GM23338 (cell line): ENCODE results near the gene MAMLD1. TPM values are rescaled to one million over a fixed set of nuclear protein-coding genes. Genes with fewer than 3 reads are reported as not detected.

Source experiments
- ATAC-seq: fragments of 200-7000 bp; cut with Tn5 transposase; 3 replicates; pipeline ENCODE4 v1.9.1; 2020
- DNase-seq: peaks from one replicate; pipeline ENCODE4 v3.0.0-alpha.2; 2015; ENCODE audit warnings: low spot score
- H2AFZ ChIP-seq: fragments of 200-600 bp; sonication (generic); 2 replicates; pipeline ENCODE4 v1.8.0; 2016; ENCODE audit warnings: antibody characterized with exemption, mild to moderate bottlenecking, moderate library complexity
- H3F3A ChIP-seq: fragments of 200-600 bp; sonication (generic); replicated peaks from 2 replicates; pipeline ENCODE4 v1.8.0; 2017; ENCODE audit warnings: antibody characterized with exemption, mixed run types, low read depth
- H3K27ac ChIP-seq: fragments of 200-600 bp; sonication (generic); 2 replicates; pipeline ENCODE4 v1.6.1; 2016; ENCODE audit warnings: low read depth
- H3K27me3 ChIP-seq: fragments of 200-600 bp; sonication (generic); 2 replicates; pipeline ENCODE4 v1.8.0; 2016; ENCODE audit warnings: mild to moderate bottlenecking, mixed run types, moderate library complexity; ENCODE audit not compliant: insufficient read depth
- H3K36me3 ChIP-seq: fragments of 200-600 bp; sonication (generic); 2 replicates; pipeline ENCODE4 v1.8.0; 2016; ENCODE audit warnings: mild to moderate bottlenecking; ENCODE audit not compliant: insufficient read depth
- H3K4me1 ChIP-seq: fragments of 200-600 bp; sonication (generic); 2 replicates; pipeline ENCODE4 v1.8.0; 2016; ENCODE audit warnings: mild to moderate bottlenecking, moderate library complexity; ENCODE audit not compliant: insufficient read depth
- H3K4me2 ChIP-seq: fragments of 200-600 bp; sonication (generic); 2 replicates; pipeline ENCODE4 v1.7.1; 2017; ENCODE audit warnings: mixed run types
- H3K4me3 ChIP-seq: fragments of 200-600 bp; sonication (generic); 2 replicates; pipeline ENCODE4 v1.6.1; 2016; ENCODE audit warnings: mixed run types
- H3K79me2 ChIP-seq: fragments of 200-600 bp; sonication (generic); replicated peaks from 2 replicates; pipeline ENCODE4 v1.8.0; 2017; ENCODE audit warnings: mild to moderate bottlenecking; ENCODE audit not compliant: insufficient read depth
- H3K9me2 ChIP-seq: fragments of 200-600 bp; sonication (generic); 2 replicates; pipeline ENCODE4 v1.8.0; 2017; ENCODE audit not compliant: insufficient read depth
- H4K20me1 ChIP-seq: fragments of 200-600 bp; sonication (generic); replicated peaks from 2 replicates; pipeline ENCODE4 v1.8.0; 2017; ENCODE audit warnings: mild to moderate bottlenecking; ENCODE audit not compliant: insufficient read depth
- H3K27ac Mint-ChIP-seq: 2 replicates; pipeline ENCODE4 v1.8.0; 2020; ENCODE audit warnings: inconsistent platforms, mild to moderate bottlenecking, moderate library complexity, mixed read lengths
- H3K27me3 Mint-ChIP-seq: 3 replicates; pipeline ENCODE4 v1.8.0; 2022; ENCODE audit warnings: low read depth, mild to moderate bottlenecking, moderate library complexity, mixed read lengths, inconsistent platforms; ENCODE audit not compliant: insufficient read depth, poor library complexity
- H3K36me3 Mint-ChIP-seq: 3 replicates; pipeline ENCODE4 v1.8.0; 2021; ENCODE audit warnings: low read depth, mild to moderate bottlenecking, inconsistent platforms, moderate library complexity, mixed read lengths
- H3K4me1 Mint-ChIP-seq: 3 replicates; pipeline ENCODE4 v1.8.0; 2020; ENCODE audit warnings: mild to moderate bottlenecking, inconsistent platforms, mixed read lengths
- H3K4me3 Mint-ChIP-seq: 3 replicates; pipeline ENCODE4 v1.8.0; 2021; ENCODE audit warnings: moderate library complexity, mild to moderate bottlenecking, inconsistent platforms, mixed read lengths
- H3K9me3 Mint-ChIP-seq: 3 replicates; pipeline ENCODE4 v1.8.0; 2020; ENCODE audit warnings: moderate library complexity, mild to moderate bottlenecking, inconsistent platforms, mixed read lengths
- CREB1 ChIP-seq: fragments of 250-450 bp; sonication (Bioruptor Pico); IDR thresholded peaks from 2 replicates; pipeline ENCODE4 v1.5.0; 2020; ENCODE audit warnings: low read depth, mild to moderate bottlenecking, moderate library complexity
- EZH2 ChIP-seq: fragments of 200-600 bp; sonication (generic); IDR thresholded peaks from one replicate; pipeline ENCODE4 v1.8.0; 2017; ENCODE audit warnings: antibody characterized with exemption, mild to moderate bottlenecking, low read depth; ENCODE audit not compliant: unreplicated experiment
- EZH2phosphoT487 ChIP-seq: fragments of 200-600 bp; sonication (generic); IDR thresholded peaks from one replicate; pipeline ENCODE4 v1.8.1; 2018; ENCODE audit warnings: antibody characterized with exemption; ENCODE audit not compliant: unreplicated experiment
- JUNB ChIP-seq: IDR thresholded peaks from one replicate; pipeline ENCODE4 v1.6.1; 2016; ENCODE audit warnings: antibody characterized with exemption; ENCODE audit not compliant: unreplicated experiment
- NANOG ChIP-seq: IDR thresholded peaks from 2 replicates; pipeline ENCODE4 v1.6.1; 2016; ENCODE audit warnings: antibody characterized with exemption, borderline replicate concordance
- POLR2AphosphoS5 ChIP-seq: IDR thresholded peaks from 2 replicates; pipeline ENCODE4 v1.6.1; 2016; ENCODE audit warnings: antibody characterized with exemption, low read depth
- REST ChIP-seq: IDR thresholded peaks from one replicate; pipeline ENCODE4 v1.6.1; 2018; ENCODE audit warnings: antibody characterized with exemption; ENCODE audit not compliant: unreplicated experiment
- STAT1 ChIP-seq: IDR thresholded peaks from one replicate; pipeline ENCODE4 v1.6.1; 2016; ENCODE audit warnings: antibody characterized with exemption; ENCODE audit not compliant: unreplicated experiment
- ZNF114 ChIP-seq: fragments of 250-450 bp; sonication (Bioruptor Pico); IDR thresholded peaks from 2 replicates; pipeline ENCODE4 v1.5.0; 2020; ENCODE audit warnings: mild to moderate bottlenecking, moderate library complexity
- ZNF331 ChIP-seq: fragments of 250-450 bp; sonication (Bioruptor Pico); IDR thresholded peaks from 2 replicates; pipeline ENCODE4 v1.5.0; 2020; ENCODE audit warnings: low read depth, mild to moderate bottlenecking, moderate library complexity
- polyA plus RNA-seq: library from polyadenylated mRNA; unstranded; fragments of >200 nt; fragmentation: Nextera tagmentation; extraction: Ambion mirVana; gene quantifications from 2 replicates; pipeline ENCODE4 v1.2.1, GENCODE V29; 2016
- total RNA-seq: library from RNA; depleted of rRNA; stranded (reverse); fragments of >200 nt; shearing (Covaris generic); gene quantifications from 2 replicates; pipeline ENCODE4 v1.2.3, GENCODE V29; 2014
- TF ChIP-seq, protein P1 (sequence below): fragments of 250-450 bp; sonication (Bioruptor Pico); IDR thresholded peaks from 2 replicates; pipeline ENCODE4 v1.5.0; 2020; ENCODE audit warnings: mild to moderate bottlenecking, moderate library complexity
- TF ChIP-seq, protein P2 (sequence below): IDR thresholded peaks from 2 replicates; pipeline ENCODE4 v1.6.1; 2016; ENCODE audit warnings: antibody characterized with exemption
- TF ChIP-seq, protein P3 (sequence below), 2 experiments: fragments of 200-600 bp in 1 of 2; sonication (generic) in 1 of 2; conservative IDR thresholded peaks; 2 replicates each; pipeline versions ENCODE4 v1.5.1 to v1.6.1; 2016 to 2017; ENCODE audit warnings: antibody characterized with exemption in 2 of 2, low read depth in 2 of 2, mild to moderate bottlenecking in 2 of 2, moderate library complexity in 1 of 2

MAMLD1 gene
- total and polyA plus RNA-seq, 2 experiments from 2014 or later = 0.13 to 0.21 TPM

DNA sequence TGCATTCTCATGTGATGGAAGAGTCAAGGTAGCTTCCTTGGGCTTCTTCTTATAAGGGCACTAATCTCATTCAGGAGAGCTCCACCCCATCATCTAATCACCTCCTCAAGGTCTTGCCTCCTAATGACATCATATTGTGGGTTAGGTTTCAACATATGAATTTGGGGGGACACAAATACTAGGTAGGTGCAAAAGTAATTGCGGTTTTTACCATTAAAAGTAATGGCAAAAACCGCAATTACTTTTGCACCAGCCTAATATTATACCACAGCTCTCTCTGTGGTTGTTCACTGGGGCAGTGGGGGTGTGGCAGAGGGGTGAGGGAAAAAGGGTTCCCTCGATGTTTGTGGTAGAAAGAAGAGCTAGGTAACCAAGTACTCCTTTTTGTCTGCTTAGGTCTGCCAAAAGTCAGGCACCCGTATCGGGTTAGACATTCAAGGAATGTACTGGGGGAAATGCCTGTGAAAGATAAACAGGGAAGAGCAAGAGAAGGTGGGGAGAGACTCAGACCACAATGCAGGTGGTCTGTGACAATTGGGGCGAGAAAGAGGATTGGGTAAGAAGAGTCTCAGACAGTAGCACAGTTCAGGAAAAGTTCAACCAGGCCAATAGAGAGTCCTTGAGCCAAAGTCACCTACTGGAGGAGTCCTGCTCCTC, 126.4 kb downstream of the MAMLD1 start:
- H3K79me2 ChIP-seq = no peaks in the 10 kb centered on the region

More for the DNA sequence above, 126.4 kb downstream of the MAMLD1 start:
- H3K36me3 ChIP-seq = no peaks in the 10 kb centered on the region
- Mint-ChIP-seq H3K36me3 (no peaks in the 10 kb centered on the region), H3K27me3 (no peaks in the 10 kb centered on the region), H3K4me1 (peaks cover 5% of the 10 kb centered on the region; the same call in 1 of the 3 replicates), H3K4me3 (no peak overlapping the region), H3K27ac (no peak overlapping the region), H3K9me3 (no peaks in the 10 kb centered on the region)
- ATAC-seq = no peak
- H2AFZ ChIP-seq = no peak overlapping the region
- no peak overlapping the region for H3K4me2 ChIP-seq
- TF ChIP-seq NANOG (no peak), REST (no peak), JUNB (no peak), POLR2AphosphoS5 (no peak), STAT1 (no peak), CREB1 (CRISPR knock-in tag) (no peak), EZH2phosphoT487 (no peak), ZNF114 (CRISPR knock-in tag) (no peak), ZNF331 (CRISPR knock-in tag) (no peak), EZH2 (no peak)
- TF ChIP-seq, protein P1, sequence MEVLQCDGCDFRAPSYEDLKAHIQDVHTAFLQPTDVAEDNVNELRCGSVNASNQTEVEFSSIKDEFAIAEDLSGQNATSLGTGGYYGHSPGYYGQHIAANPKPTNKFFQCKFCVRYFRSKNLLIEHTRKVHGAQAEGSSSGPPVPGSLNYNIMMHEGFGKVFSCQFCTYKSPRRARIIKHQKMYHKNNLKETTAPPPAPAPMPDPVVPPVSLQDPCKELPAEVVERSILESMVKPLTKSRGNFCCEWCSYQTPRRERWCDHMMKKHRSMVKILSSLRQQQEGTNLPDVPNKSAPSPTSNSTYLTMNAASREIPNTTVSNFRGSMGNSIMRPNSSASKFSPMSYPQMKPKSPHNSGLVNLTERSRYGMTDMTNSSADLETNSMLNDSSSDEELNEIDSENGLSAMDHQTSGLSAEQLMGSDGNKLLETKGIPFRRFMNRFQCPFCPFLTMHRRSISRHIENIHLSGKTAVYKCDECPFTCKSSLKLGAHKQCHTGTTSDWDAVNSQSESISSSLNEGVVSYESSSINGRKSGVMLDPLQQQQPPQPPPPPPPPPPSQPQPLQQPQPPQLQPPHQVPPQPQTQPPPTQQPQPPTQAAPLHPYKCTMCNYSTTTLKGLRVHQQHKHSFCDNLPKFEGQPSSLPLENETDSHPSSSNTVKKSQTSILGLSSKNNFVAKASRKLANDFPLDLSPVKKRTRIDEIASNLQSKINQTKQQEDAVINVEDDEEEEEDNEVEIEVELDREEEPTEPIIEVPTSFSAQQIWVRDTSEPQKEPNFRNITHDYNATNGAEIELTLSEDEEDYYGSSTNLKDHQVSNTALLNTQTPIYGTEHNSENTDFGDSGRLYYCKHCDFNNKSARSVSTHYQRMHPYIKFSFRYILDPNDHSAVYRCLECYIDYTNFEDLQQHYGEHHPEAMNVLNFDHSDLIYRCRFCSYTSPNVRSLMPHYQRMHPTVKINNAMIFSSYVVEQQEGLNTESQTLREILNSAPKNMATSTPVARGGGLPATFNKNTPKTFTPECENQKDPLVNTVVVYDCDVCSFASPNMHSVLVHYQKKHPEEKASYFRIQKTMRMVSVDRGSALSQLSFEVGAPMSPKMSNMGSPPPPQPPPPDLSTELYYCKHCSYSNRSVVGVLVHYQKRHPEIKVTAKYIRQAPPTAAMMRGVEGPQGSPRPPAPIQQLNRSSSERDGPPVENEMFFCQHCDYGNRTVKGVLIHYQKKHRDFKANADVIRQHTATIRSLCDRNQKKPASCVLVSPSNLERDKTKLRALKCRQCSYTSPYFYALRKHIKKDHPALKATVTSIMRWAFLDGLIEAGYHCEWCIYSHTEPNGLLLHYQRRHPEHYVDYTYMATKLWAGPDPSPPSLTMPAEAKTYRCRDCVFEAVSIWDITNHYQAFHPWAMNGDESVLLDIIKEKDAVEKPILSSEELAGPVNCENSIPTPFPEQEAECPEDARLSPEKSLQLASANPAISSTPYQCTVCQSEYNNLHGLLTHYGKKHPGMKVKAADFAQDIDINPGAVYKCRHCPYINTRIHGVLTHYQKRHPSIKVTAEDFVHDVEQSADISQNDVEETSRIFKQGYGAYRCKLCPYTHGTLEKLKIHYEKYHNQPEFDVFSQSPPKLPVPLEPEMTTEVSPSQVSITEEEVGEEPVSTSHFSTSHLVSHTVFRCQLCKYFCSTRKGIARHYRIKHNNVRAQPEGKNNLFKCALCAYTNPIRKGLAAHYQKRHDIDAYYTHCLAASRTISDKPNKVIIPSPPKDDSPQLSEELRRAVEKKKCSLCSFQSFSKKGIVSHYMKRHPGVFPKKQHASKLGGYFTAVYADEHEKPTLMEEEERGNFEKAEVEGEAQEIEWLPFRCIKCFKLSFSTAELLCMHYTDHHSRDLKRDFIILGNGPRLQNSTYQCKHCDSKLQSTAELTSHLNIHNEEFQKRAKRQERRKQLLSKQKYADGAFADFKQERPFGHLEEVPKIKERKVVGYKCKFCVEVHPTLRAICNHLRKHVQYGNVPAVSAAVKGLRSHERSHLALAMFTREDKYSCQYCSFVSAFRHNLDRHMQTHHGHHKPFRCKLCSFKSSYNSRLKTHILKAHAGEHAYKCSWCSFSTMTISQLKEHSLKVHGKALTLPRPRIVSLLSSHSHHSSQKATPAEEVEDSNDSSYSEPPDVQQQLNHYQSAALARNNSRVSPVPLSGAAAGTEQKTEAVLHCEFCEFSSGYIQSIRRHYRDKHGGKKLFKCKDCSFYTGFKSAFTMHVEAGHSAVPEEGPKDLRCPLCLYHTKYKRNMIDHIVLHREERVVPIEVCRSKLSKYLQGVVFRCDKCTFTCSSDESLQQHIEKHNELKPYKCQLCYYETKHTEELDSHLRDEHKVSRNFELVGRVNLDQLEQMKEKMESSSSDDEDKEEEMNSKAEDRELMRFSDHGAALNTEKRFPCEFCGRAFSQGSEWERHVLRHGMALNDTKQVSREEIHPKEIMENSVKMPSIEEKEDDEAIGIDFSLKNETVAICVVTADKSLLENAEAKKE = no peak
- TF ChIP-seq, protein P2, sequence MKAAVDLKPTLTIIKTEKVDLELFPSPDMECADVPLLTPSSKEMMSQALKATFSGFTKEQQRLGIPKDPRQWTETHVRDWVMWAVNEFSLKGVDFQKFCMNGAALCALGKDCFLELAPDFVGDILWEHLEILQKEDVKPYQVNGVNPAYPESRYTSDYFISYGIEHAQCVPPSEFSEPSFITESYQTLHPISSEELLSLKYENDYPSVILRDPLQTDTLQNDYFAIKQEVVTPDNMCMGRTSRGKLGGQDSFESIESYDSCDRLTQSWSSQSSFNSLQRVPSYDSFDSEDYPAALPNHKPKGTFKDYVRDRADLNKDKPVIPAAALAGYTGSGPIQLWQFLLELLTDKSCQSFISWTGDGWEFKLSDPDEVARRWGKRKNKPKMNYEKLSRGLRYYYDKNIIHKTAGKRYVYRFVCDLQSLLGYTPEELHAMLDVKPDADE = no peak
- TF ChIP-seq, protein P3, sequence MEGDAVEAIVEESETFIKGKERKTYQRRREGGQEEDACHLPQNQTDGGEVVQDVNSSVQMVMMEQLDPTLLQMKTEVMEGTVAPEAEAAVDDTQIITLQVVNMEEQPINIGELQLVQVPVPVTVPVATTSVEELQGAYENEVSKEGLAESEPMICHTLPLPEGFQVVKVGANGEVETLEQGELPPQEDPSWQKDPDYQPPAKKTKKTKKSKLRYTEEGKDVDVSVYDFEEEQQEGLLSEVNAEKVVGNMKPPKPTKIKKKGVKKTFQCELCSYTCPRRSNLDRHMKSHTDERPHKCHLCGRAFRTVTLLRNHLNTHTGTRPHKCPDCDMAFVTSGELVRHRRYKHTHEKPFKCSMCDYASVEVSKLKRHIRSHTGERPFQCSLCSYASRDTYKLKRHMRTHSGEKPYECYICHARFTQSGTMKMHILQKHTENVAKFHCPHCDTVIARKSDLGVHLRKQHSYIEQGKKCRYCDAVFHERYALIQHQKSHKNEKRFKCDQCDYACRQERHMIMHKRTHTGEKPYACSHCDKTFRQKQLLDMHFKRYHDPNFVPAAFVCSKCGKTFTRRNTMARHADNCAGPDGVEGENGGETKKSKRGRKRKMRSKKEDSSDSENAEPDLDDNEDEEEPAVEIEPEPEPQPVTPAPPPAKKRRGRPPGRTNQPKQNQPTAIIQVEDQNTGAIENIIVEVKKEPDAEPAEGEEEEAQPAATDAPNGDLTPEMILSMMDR (conservative IDR thresholded peaks at IDR 0.05; ENCODE audit: low read depth in 2 of 2) = no peak
- H3K27ac ChIP-seq = no peak overlapping the region
- no peaks in the 10 kb centered on the region for H3F3A ChIP-seq
- peak; percentile 4 for DNase-seq
- H3K4me1 ChIP-seq = no peaks in the 10 kb centered on the region
- no peaks in the 10 kb centered on the region for H4K20me1 ChIP-seq
- H3K4me3 ChIP-seq = no peak overlapping the region
- no peaks in the 10 kb centered on the region for H3K27me3 ChIP-seq
- H3K9me2 ChIP-seq = no peaks in the 10 kb centered on the region
